PC-9 (cell line): ENCODE data around the gene DLD. TPM values are rescaled to one million over a fixed set of nuclear protein-coding genes. Genes with fewer than 3 reads are reported as not detected.

ENCODE experiments used
- BruUV-seq: library from RNA; stranded (reverse); fragments of 400-500 nt; replicated peaks from 2 replicates; lab custom pipeline; 2021; lab: Mats Ljungman, UMichigan
- CTCF ChIA-PET: fragments of 300-600 bp; sonication (Branson Sonifier 250); formaldehyde crosslinking; loops from one replicate; lab custom pipeline; 2022; ENCODE audit warnings: antibody characterized with exemption; lab: Charles Lee
- POLR2A ChIA-PET: fragments of 300-600 bp; sonication (Branson Sonifier 250); formaldehyde crosslinking; loops from one replicate; lab custom pipeline; 2022; ENCODE audit warnings: antibody characterized with exemption; ENCODE audit not compliant: unreplicated experiment; lab: Charles Lee
- DNase-seq, 2 experiments: peaks; one replicate each; pipeline versions ENCODE4 v3.0.0 to v3.0.0-alpha.2; 2015 to 2022; ENCODE audit warnings: mixed read lengths in 1 of 2
- H2AFZ ChIP-seq: fragments of 200-600 bp; sonication (generic); 2 replicates; pipeline ENCODE4 v1.8.1; 2017; ENCODE audit warnings: antibody characterized with exemption
- H3F3A ChIP-seq: fragments of 200-600 bp; sonication (generic); 2 replicates; pipeline ENCODE4 v1.8.1; 2017; ENCODE audit warnings: antibody characterized with exemption, mild to moderate bottlenecking, low read depth; ENCODE audit not compliant: insufficient read depth
- H3K27ac ChIP-seq: fragments of 200-600 bp; sonication (generic); 2 replicates; pipeline ENCODE4 v1.6.1; 2016; ENCODE audit warnings: mixed run types
- H3K27me3 ChIP-seq: fragments of 200-600 bp; sonication (generic); 2 replicates; pipeline ENCODE4 v1.6.1; 2016; ENCODE audit warnings: low read depth, mixed run types; ENCODE audit not compliant: insufficient read depth
- H3K36me3 ChIP-seq: fragments of 200-600 bp; sonication (generic); 2 replicates; pipeline ENCODE4 v1.6.1; 2016; ENCODE audit warnings: low read depth, mixed run types
- H3K4me1 ChIP-seq: fragments of 200-600 bp; sonication (generic); replicated peaks from 2 replicates; pipeline ENCODE4 v1.6.1; 2016; ENCODE audit warnings: mixed run types; ENCODE audit not compliant: insufficient read depth
- H3K4me2 ChIP-seq: fragments of 200-600 bp; sonication (generic); 2 replicates; pipeline ENCODE4 v1.6.1; 2017; ENCODE audit warnings: mixed run types
- H3K4me3 ChIP-seq: fragments of 200-600 bp; sonication (generic); 2 replicates; pipeline ENCODE4 v1.6.1; 2016; ENCODE audit warnings: mixed run types
- H3K79me2 ChIP-seq: fragments of 200-600 bp; sonication (generic); 2 replicates; pipeline ENCODE4 v1.6.1; 2017; ENCODE audit warnings: low read depth, mixed run types
- H3K9me2 ChIP-seq: fragments of 200-600 bp; sonication (generic); 2 replicates; pipeline ENCODE4 v1.8.1; 2017; ENCODE audit warnings: mild to moderate bottlenecking; ENCODE audit not compliant: insufficient read depth
- H3K9me3 ChIP-seq: fragments of 200-600 bp; sonication (generic); 2 replicates; pipeline ENCODE4 v1.8.1; 2016; ENCODE audit warnings: low read depth; ENCODE audit not compliant: insufficient read depth
- H4K20me1 ChIP-seq: fragments of 200-600 bp; sonication (generic); 2 replicates; pipeline ENCODE4 v1.8.1; 2017; ENCODE audit not compliant: insufficient read depth
- EZH2 ChIP-seq: fragments of 200-600 bp; sonication (generic); IDR thresholded peaks from 2 replicates; pipeline ENCODE4 v1.8.0; 2017; ENCODE audit warnings: antibody characterized with exemption, low read depth
- intact Hi-C: fragments of 100-400 bp; cut with micrococcal nuclease; formaldehyde crosslinking; loops from one replicate; pipeline ENCODE4 v1.10.0; 2022; ENCODE audit not compliant: unreplicated experiment
- total RNA-seq: library from RNA; stranded (reverse); gene quantifications from 2 replicates; pipeline ENCODE4 v1.2.3, GENCODE V29; 2021
- TF ChIP-seq, protein P1 (sequence below): fragments of 200-600 bp; sonication (generic); conservative IDR thresholded peaks from 2 replicates; pipeline ENCODE4 v1.6.1; 2017; ENCODE audit warnings: mixed run types, antibody characterized with exemption, mild to moderate bottlenecking, moderate library complexity

The DLD gene
- total RNA-seq, 1 experiment from 2014 or later: 157 TPM

DNA sequence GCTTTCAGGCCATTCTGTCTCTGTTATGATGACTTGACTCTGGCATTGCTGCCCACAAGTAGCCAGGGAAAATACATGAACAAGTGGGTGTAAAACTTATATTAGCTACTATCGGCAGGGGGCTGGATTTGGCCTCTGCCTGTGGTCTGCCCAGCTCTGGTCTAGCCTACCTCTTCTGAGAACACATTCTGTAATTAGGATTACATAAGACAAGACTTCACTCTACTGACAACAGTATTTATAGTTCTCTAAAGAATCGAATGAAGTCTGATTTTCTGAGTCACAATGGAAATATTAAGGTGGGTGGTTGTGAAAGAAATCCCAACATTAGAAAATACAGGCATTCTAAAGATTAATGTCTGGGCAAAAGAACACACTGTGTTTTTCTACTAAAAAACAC, 55.5 kb downstream of the DLD start:
- intact Hi-C loops: loop anchor here (10.0 kb wide), 1 partner anchor 578 kb away; the partner anchor contains the start of gene PNPLA8
- H3K4me1 ChIP-seq: peaks cover 54% of the 10 kb centered on the region

DNA sequence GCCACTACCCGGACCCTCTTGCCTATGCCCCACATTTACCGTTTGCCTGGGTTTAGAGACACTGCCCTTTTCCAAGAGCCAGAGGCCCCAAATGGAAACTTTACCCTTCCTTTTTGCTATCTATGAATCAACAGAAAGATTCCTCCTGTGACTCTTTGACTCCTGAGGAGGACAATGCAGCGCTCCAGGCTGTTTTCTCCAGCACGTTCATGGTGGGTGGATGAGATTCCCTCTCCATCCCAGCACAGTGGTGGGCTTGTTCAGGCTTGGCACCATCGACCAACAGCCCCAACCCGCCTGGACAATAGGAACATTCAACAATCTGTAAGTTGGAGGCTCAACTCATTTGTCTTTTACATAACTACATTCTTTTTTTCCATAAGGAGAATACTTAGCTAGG, 55.9 kb downstream of the DLD start:
- Histone ChIP-seq H4K20me1 (no peaks in the 10 kb centered on the region), H3K4me1 (peaks cover 58% of the 10 kb centered on the region), H3K9me3 (no peaks in the 10 kb centered on the region), H3K4me2 (no peak overlapping the region), H3K4me3 (no peak overlapping the region), H3K27me3 (no peaks in the 10 kb centered on the region), H3K9me2 (no peaks in the 10 kb centered on the region), H3K27ac (no peak overlapping the region), H3K79me2 (peaks cover 19% of the 10 kb centered on the region; the same call in 1 of the 2 replicates), H3K36me3 (peaks cover 59% of the 10 kb centered on the region), H3F3A (peaks cover 46% of the 10 kb centered on the region), H2AFZ (no peak overlapping the region)
- TF ChIP-seq EZH2: no peak
- TF ChIP-seq, protein P1, sequence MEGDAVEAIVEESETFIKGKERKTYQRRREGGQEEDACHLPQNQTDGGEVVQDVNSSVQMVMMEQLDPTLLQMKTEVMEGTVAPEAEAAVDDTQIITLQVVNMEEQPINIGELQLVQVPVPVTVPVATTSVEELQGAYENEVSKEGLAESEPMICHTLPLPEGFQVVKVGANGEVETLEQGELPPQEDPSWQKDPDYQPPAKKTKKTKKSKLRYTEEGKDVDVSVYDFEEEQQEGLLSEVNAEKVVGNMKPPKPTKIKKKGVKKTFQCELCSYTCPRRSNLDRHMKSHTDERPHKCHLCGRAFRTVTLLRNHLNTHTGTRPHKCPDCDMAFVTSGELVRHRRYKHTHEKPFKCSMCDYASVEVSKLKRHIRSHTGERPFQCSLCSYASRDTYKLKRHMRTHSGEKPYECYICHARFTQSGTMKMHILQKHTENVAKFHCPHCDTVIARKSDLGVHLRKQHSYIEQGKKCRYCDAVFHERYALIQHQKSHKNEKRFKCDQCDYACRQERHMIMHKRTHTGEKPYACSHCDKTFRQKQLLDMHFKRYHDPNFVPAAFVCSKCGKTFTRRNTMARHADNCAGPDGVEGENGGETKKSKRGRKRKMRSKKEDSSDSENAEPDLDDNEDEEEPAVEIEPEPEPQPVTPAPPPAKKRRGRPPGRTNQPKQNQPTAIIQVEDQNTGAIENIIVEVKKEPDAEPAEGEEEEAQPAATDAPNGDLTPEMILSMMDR: no peak
- BruUV-seq: no TSS peak
- intact Hi-C loops: loop anchor here (10.0 kb wide), 1 partner anchor 578 kb away; the partner anchor contains the start of gene PNPLA8
- CTCF ChIA-PET: no interaction called here
- POLR2A ChIA-PET: no interaction called here
- no peak for DNase-seq

More for the DNA sequence above, 55.5 kb downstream of the DLD start:
- Histone ChIP-seq H3K27ac (no peak overlapping the region), H3K36me3 (peaks cover 59% of the 10 kb centered on the region), H3K4me2 (no peak overlapping the region), H3K27me3 (no peaks in the 10 kb centered on the region), H2AFZ (no peak overlapping the region), H4K20me1 (no peaks in the 10 kb centered on the region), H3K79me2 (peaks cover 19% of the 10 kb centered on the region; the same call in 1 of the 2 replicates), H3K9me2 (no peaks in the 10 kb centered on the region), H3K9me3 (no peaks in the 10 kb centered on the region), H3F3A (peaks cover 42% of the 10 kb centered on the region), H3K4me3 (no peak overlapping the region)
- BruUV-seq: no TSS peak
- no peak for DNase-seq
- CTCF ChIA-PET: no interaction called here
- TF ChIP-seq, protein P1: no peak
- no peak for TF ChIP-seq EZH2
- POLR2A ChIA-PET: no interaction called here

DNA sequence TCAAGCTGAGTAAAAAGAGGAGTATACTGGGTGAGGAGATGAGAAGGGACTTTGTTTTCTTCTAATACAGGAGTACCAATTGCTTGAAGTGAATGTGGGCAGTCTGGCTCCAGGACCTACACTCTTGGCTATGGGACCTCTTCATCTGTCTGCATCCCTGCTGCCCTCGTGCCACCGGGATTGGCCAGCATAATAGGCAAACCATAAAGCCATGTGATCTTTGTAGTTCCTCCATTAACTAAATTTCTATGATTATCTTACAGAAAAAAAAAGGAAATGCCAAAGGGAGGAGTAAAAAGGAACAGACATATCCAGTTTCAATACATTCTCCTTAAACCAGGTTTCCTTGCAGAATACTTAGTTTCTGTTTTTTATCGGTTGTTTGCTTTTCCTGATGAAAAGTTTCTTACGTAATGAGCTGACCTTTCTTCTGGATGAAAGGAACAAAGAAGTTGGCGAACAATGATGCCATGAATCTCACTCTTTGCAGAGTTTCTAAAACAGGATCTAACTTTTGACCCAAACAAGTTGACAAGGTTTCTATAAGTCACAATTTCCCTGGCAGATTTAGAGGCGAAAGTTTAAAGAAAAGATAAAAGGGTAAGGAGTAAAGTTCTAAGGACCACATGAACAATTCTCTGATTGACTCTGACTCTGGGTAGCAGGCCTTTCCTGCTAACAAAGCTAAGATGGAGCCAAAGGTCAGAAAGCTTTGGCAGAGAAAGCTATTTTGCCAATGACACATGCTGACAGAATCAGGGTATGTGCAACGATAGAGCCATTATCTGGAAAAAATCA, 57.9 kb downstream of the DLD start:
- DNase-seq: peak; percentile 57 to 94
- Histone ChIP-seq H3K4me1 (peaks cover 76% of the 10 kb centered on the region), H3K27ac (peak overlapping the region; percentile 86), H3K79me2 (peaks cover 19% of the 10 kb centered on the region; the same call in 1 of the 2 replicates), H3K9me3 (no peaks in the 10 kb centered on the region), H3F3A (peaks cover 64% of the 10 kb centered on the region), H2AFZ (no peak overlapping the region), H4K20me1 (no peaks in the 10 kb centered on the region), H3K4me3 (peak overlapping the region; percentile 12; the same call in 1 of the 2 replicates), H3K36me3 (peaks cover 46% of the 10 kb centered on the region), H3K27me3 (no peaks in the 10 kb centered on the region), H3K4me2 (peak overlapping the region; percentile 66), H3K9me2 (no peaks in the 10 kb centered on the region)
- intact Hi-C loops: loop anchor here (1.0 to 10.0 kb wide), 2 partner anchors 197 to 576 kb away; partner anchors contain the start of gene PNPLA8
- POLR2A ChIA-PET: interaction anchor here (0.6 to 0.7 kb wide), 5 partner anchors 27 to 354 kb away, joined by 4 to 15 read pairs (median 4); no protein-coding TSS in a partner anchor
- no peak for TF ChIP-seq EZH2
- TF ChIP-seq, protein P1: no peak
- BruUV-seq: no TSS peak
- CTCF ChIA-PET: interaction anchor here (0.6 kb wide), 1 partner anchor 350 kb away, joined by 3 read pairs; no protein-coding TSS in a partner anchor
